ENCODE measurements around the gene SLCO3A1. TPM values are rescaled to one million over a fixed set of nuclear protein-coding genes. Genes with fewer than 3 reads are reported as not detected.

Gene SLCO3A1
- total RNA-seq, 1 experiment from 2014 or later: 5.1 TPM

- intact Hi-C loops (cut with micrococcal nuclease): loop anchor here (5.0 kb wide), 2 partner anchors 85 to 205 kb away; no protein-coding TSS in a partner anchor
- no peak overlapping the region for H3K4me2 ChIP-seq (ENCODE audit: low read length)
- ChIA-PET RAD21 (ENCODE audit: low non-redundant PET in 1 of 2, low total read pairs in 2 of 2, uncharacterized antibody in 2 of 2, unreplicated experiment in 2 of 2) (no interaction called here), POLR2A (no interaction called here), CTCF (no interaction called here)
- peaks cover 0 to 10% of the 10 kb centered on the region in 2 experiments; a peak in 2 of 4 replicates for H3K4me1 ChIP-seq (ENCODE audit: control insufficient read depth in 1 of 2, insufficient read depth in 2 of 2, low read length in 2 of 2)
- no peaks in the 10 kb centered on the region for H3K9me2 ChIP-seq (ENCODE audit: insufficient read depth)
- H3K9me3 ChIP-seq (ENCODE audit: control insufficient read depth in 1 of 2, insufficient read depth in 1 of 2, low read depth in 1 of 2, low read length in 2 of 2): no peaks in the 10 kb centered on the region
- no peak overlapping the region for H3K9ac ChIP-seq (ENCODE audit: low read length)
- no peaks in the 10 kb centered on the region for H4K20me1 ChIP-seq (ENCODE audit: insufficient read depth)
- TF ChIP-seq ZFX (IDR thresholded peaks at IDR 0.05): no peak
- TF ChIP-seq JUND (IDR thresholded peaks at IDR 0.05): no peak
- no peak for TF ChIP-seq SP1 (IDR thresholded peaks at IDR 0.05; ENCODE audit: low read depth)
- TF ChIP-seq ATF3 (IDR thresholded peaks at IDR 0.05): no peak
- TF ChIP-seq, protein P1, sequence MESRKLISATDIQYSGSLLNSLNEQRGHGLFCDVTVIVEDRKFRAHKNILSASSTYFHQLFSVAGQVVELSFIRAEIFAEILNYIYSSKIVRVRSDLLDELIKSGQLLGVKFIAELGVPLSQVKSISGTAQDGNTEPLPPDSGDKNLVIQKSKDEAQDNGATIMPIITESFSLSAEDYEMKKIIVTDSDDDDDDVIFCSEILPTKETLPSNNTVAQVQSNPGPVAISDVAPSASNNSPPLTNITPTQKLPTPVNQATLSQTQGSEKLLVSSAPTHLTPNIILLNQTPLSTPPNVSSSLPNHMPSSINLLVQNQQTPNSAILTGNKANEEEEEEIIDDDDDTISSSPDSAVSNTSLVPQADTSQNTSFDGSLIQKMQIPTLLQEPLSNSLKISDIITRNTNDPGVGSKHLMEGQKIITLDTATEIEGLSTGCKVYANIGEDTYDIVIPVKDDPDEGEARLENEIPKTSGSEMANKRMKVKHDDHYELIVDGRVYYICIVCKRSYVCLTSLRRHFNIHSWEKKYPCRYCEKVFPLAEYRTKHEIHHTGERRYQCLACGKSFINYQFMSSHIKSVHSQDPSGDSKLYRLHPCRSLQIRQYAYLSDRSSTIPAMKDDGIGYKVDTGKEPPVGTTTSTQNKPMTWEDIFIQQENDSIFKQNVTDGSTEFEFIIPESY (IDR thresholded peaks at IDR 0.05; ENCODE audit: extremely low read depth, insufficient replicate concordance, low read length): no peak
- no peak for TF ChIP-seq EZH2 (IDR thresholded peaks at IDR 0.05)
- TF ChIP-seq, protein P2, sequence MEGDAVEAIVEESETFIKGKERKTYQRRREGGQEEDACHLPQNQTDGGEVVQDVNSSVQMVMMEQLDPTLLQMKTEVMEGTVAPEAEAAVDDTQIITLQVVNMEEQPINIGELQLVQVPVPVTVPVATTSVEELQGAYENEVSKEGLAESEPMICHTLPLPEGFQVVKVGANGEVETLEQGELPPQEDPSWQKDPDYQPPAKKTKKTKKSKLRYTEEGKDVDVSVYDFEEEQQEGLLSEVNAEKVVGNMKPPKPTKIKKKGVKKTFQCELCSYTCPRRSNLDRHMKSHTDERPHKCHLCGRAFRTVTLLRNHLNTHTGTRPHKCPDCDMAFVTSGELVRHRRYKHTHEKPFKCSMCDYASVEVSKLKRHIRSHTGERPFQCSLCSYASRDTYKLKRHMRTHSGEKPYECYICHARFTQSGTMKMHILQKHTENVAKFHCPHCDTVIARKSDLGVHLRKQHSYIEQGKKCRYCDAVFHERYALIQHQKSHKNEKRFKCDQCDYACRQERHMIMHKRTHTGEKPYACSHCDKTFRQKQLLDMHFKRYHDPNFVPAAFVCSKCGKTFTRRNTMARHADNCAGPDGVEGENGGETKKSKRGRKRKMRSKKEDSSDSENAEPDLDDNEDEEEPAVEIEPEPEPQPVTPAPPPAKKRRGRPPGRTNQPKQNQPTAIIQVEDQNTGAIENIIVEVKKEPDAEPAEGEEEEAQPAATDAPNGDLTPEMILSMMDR (IDR thresholded peaks at IDR 0.05 in 2 of 3, conservative IDR thresholded peaks at IDR 0.05 in 1 of 3; ENCODE audit: borderline replicate concordance in 1 of 3, insufficient read depth in 1 of 3, low read depth in 2 of 3, low read length in 2 of 3): no peak
- no peak for TF ChIP-seq ZNF274 (IDR thresholded peaks at IDR 0.05; ENCODE audit: low read depth, low read length)
- TF ChIP-seq POLR2AphosphoS5 (IDR thresholded peaks at IDR 0.05; ENCODE audit: low read depth, low read length): no peak
- no peak for TF ChIP-seq CBX3 (IDR thresholded peaks at IDR 0.05; ENCODE audit: low read depth)
- TF ChIP-seq EZH2phosphoT487 (IDR thresholded peaks at IDR 0.05; ENCODE audit: borderline replicate concordance): no peak
- no peak for TF ChIP-seq RAD21 (IDR thresholded peaks at IDR 0.05; ENCODE audit: low read depth)
- no peak for TF ChIP-seq SIN3A (IDR thresholded peaks at IDR 0.05; ENCODE audit: low read depth)
- TF ChIP-seq ELF1 (IDR thresholded peaks at IDR 0.05; ENCODE audit: borderline replicate concordance, low read depth): no peak
- no peak for TF ChIP-seq TCF7L2 (IDR thresholded peaks at IDR 0.05; ENCODE audit: borderline replicate concordance, extremely low read depth, insufficient read depth, insufficient read length)
- TF ChIP-seq SRF (IDR thresholded peaks at IDR 0.05; ENCODE audit: low read depth): no peak
- TF ChIP-seq FOSL1 (IDR thresholded peaks at IDR 0.05; ENCODE audit: low read depth): no peak
- no peak for TF ChIP-seq CEBPB (IDR thresholded peaks at IDR 0.05; ENCODE audit: low read depth)
- TF ChIP-seq EGR1 (IDR thresholded peaks at IDR 0.05; ENCODE audit: low read depth): no peak
- TF ChIP-seq, protein P3, sequence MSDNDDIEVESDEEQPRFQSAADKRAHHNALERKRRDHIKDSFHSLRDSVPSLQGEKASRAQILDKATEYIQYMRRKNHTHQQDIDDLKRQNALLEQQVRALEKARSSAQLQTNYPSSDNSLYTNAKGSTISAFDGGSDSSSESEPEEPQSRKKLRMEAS (IDR thresholded peaks at IDR 0.05): no peak
- no peak overlapping the region for H2AFZ ChIP-seq (ENCODE audit: low read depth, low read length, poor library complexity, severe bottlenecking)
- H3K79me2 ChIP-seq (ENCODE audit: insufficient read depth, low read length): no peaks in the 10 kb centered on the region
- H3K27ac ChIP-seq (ENCODE audit: low read depth, low read length): no peak overlapping the region
- BruUV-seq (replicated peaks): no TSS peak
- H3K4me3 ChIP-seq (replicated peaks in 1 of 2; ENCODE audit: low read depth in 1 of 2, low read length in 2 of 2): no peak overlapping the region
- ATAC-seq (no peak), DNase-seq (ENCODE audit: low read depth, low spot score) (no peak)
- H3K36me3 ChIP-seq (ENCODE audit: control insufficient read depth in 1 of 2, insufficient read depth in 2 of 2, low read length in 2 of 2): no peaks in the 10 kb centered on the region
- H3K27me3 ChIP-seq (ENCODE audit: insufficient read depth, low read length): peaks cover 11% of the 10 kb centered on the region; the same call in 1 of the 2 replicates
Measured at GRCh38 chr15:91857772-91858171, 4.3 kb downstream of the SLCO3A1 start.

All from HCT116 (cell line).